ENCODE data around the gene TIGD6. TPM values are rescaled to one million over a fixed set of nuclear protein-coding genes. Genes with fewer than 3 reads are reported as not detected.
A peak's percentile ranks its signal among the peaks of the same experiment; 100 is the strongest.

TIGD6 gene
- total and polyA plus RNA-seq, 4 donors = 3.0 to 5.0 (median 4.2) TPM

DNA sequence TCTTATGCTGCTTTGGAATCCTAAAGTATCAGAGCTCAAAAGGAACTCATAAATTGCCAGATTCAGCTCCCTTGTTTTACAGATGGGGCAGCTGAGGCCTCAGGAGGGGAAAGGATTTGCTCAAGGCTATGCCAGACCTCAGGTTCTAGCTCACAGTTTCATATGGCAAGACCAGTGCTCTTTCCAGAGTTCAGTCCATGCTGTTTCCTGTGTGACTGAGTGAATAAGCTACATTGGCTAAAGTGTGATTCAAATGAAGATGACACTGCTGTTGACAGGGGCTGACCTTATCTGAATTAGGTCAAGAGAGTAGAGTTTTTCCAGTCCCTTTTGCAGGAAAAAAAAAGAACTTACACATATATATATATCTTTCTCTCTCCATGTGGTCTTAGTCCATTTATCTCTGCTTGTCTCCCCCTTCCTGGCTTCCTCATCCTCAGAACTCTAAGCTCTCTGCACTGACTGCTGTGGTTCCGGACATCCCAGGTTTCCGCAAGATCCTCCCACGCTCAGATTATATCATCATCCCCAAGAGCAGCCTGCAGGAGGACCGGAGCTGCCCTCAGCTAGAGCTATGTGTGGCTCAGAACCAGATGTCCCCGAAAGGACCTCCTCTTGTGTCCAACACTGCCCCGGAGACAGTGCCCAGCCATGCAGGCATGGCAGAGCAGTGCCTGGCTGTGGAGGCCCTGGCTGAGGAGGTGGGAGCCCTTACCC, 9.4 kb upstream of the TIGD6 start:
- 84 to 89% methylated on average over 6 of the region's 6 CpGs for WGBS, 2 donors
- Histone ChIP-seq H3K27ac (ENCODE audit: low read depth in 1 of 2, low read length in 1 of 2) (peak overlapping the region in 1 of 2 donors; percentile 2), H3K27me3 (ENCODE audit: control insufficient read depth in 3 of 3, insufficient read depth in 3 of 3, low read length in 2 of 3) (no peaks in the 10 kb centered on the region), H3K4me1 (ENCODE audit: control insufficient read depth in 5 of 5, insufficient read depth in 5 of 5, low read length in 5 of 5) (peaks cover 0 to 3% (median 0%) of the 10 kb centered on the region in 5 donors), H3K36me3 (ENCODE audit: control insufficient read depth in 4 of 4, insufficient read depth in 4 of 4, low read length in 4 of 4) (peaks cover 37 to 50% (median 42%) of the 10 kb centered on the region in 4 donors), H3K4me3 (no peak overlapping the region), H3K9me3 (ENCODE audit: control insufficient read depth in 4 of 4, insufficient read depth in 3 of 4, low read length in 3 of 4) (peaks cover 0 to 2% (median under 1%) of the 10 kb centered on the region in 4 donors), H3K9ac (ENCODE audit: insufficient read depth in 1 of 2, low read length in 2 of 2) (no peak overlapping the region)
- DNase-seq (no peak), ATAC-seq (ENCODE audit: insufficient read depth, low FRiP score) (no peak)
- TF ChIP-seq, protein P1, sequence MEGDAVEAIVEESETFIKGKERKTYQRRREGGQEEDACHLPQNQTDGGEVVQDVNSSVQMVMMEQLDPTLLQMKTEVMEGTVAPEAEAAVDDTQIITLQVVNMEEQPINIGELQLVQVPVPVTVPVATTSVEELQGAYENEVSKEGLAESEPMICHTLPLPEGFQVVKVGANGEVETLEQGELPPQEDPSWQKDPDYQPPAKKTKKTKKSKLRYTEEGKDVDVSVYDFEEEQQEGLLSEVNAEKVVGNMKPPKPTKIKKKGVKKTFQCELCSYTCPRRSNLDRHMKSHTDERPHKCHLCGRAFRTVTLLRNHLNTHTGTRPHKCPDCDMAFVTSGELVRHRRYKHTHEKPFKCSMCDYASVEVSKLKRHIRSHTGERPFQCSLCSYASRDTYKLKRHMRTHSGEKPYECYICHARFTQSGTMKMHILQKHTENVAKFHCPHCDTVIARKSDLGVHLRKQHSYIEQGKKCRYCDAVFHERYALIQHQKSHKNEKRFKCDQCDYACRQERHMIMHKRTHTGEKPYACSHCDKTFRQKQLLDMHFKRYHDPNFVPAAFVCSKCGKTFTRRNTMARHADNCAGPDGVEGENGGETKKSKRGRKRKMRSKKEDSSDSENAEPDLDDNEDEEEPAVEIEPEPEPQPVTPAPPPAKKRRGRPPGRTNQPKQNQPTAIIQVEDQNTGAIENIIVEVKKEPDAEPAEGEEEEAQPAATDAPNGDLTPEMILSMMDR (IDR thresholded peaks at IDR 0.05; ENCODE audit: control extremely low read depth, extremely low read depth) = no peak

DNA sequence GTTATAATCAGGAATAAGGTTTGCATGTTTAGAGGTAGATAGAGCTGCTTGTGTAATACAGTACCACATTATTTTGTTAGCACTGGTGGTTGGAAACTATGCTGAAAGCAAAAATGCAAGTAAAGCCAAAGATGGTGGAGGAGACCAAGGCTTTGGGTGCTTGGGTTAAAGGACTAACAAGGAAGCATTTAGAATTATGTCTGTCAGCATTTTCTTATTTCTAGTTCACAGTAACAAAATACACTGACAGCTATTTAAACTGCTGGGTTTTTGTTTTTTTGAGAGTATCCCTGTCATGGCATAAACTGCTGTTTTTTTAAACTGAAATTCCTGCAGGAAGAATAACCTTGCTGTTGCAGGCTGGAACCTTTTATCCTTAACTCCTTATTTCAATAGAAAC, 6.6 kb upstream of the TIGD6 start:
- no peak for DNase-seq
- no peak overlapping the region for H3K9ac ChIP-seq (ENCODE audit: insufficient read depth in 1 of 2, low read length in 2 of 2)
- TF ChIP-seq, protein P1 (IDR thresholded peaks at IDR 0.05; ENCODE audit: control extremely low read depth, extremely low read depth) = no peak
- H3K27ac ChIP-seq (ENCODE audit: low read depth in 1 of 2, low read length in 1 of 2) = no peak overlapping the region
- ATAC-seq (ENCODE audit: insufficient read depth, low FRiP score) = no peak
- H3K4me3 ChIP-seq = no peak overlapping the region
- H3K36me3 ChIP-seq (ENCODE audit: control insufficient read depth in 4 of 4, insufficient read depth in 4 of 4, low read length in 4 of 4) = peaks cover 24 to 35% (median 31%) of the 10 kb centered on the region in 4 donors
- H3K9me3 ChIP-seq (ENCODE audit: control insufficient read depth in 4 of 4, insufficient read depth in 3 of 4, low read length in 3 of 4) = no peaks in the 10 kb centered on the region
- H3K4me1 ChIP-seq (ENCODE audit: control insufficient read depth in 5 of 5, insufficient read depth in 5 of 5, low read length in 5 of 5) = peaks cover 2 to 8% (median 4%) of the 10 kb centered on the region in 5 donors
- no peaks in the 10 kb centered on the region for H3K27me3 ChIP-seq (ENCODE audit: control insufficient read depth in 3 of 3, insufficient read depth in 3 of 3, low read length in 2 of 3)

DNA sequence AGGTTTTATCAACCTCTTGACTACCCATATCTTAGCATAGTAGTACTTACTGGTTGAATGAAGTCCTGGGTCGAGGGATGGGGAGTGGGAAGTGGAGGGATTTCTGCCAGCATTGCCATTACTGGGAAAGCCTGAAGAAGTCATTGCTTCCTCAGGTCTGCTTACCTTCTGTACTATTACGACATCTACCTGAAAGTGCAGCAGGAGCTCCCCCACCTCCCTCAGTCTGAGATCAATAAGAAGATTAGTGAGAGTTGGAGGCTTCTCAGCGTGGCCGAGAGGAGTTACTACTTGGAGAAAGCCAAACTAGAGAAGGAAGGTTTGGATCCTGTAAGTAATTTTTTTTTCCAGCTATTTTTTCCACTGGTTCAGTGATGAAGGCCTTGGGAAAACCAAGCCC, 5.9 kb upstream of the TIGD6 start:
- WGBS, 2 donors = 91 to 97% methylated on average over 4 of the region's 4 CpGs
- no peak overlapping the region for H3K9ac ChIP-seq (ENCODE audit: insufficient read depth in 1 of 2, low read length in 2 of 2)
- no peak overlapping the region for H3K27ac ChIP-seq (ENCODE audit: low read depth in 1 of 2, low read length in 1 of 2)
- peaks cover 21 to 31% (median 28%) of the 10 kb centered on the region in 4 donors for H3K36me3 ChIP-seq (ENCODE audit: control insufficient read depth in 4 of 4, insufficient read depth in 4 of 4, low read length in 4 of 4)
- DNase-seq (no peak), ATAC-seq (ENCODE audit: insufficient read depth, low FRiP score) (no peak)
- no peak overlapping the region for H3K4me3 ChIP-seq
- peaks cover 3 to 14% (median 7%) of the 10 kb centered on the region in 5 donors for H3K4me1 ChIP-seq (ENCODE audit: control insufficient read depth in 5 of 5, insufficient read depth in 5 of 5, low read length in 5 of 5)
- TF ChIP-seq, protein P1 (IDR thresholded peaks at IDR 0.05; ENCODE audit: control extremely low read depth, extremely low read depth) = no peak
- no peaks in the 10 kb centered on the region for H3K27me3 ChIP-seq (ENCODE audit: control insufficient read depth in 3 of 3, insufficient read depth in 3 of 3, low read length in 2 of 3)
- no peaks in the 10 kb centered on the region for H3K9me3 ChIP-seq (ENCODE audit: control insufficient read depth in 4 of 4, insufficient read depth in 3 of 4, low read length in 3 of 4)

Data from lung (tissue), 12 donors.